T-helper 9 cell (primary cell): ENCODE results near the gene RABGGTA.
"Not testable (repeated sequence)": the region's sequence is repeated elsewhere in the genome, so short reads cannot be mapped to it uniquely, and the experiment has no call there.

Experiments
- DNase-seq: peaks from one replicate; pipeline ENCODE4 v3.0.0-alpha.2; 2020

The RABGGTA gene

GRCh38 chr14:24260026-24260779 is 11.2 kb downstream of the RABGGTA start:
- no peak for DNase-seq

GRCh38 chr14:24259282-24260025 is 11.9 kb downstream of the RABGGTA start:
- no peak for DNase-seq

GRCh38 chr14:24258548-24259265 is 12.7 kb downstream of the RABGGTA start:
- no peak for DNase-seq

- no peak for DNase-seq
Observed at GRCh38 chr14:24258119-24258518, 13.3 kb downstream of the RABGGTA start.

- no peak for DNase-seq
Observed at GRCh38 chr14:24256960-24257359, 14.4 kb downstream of the RABGGTA start.

GRCh38 chr14:24255931-24256711 is 15.3 kb downstream of the RABGGTA start:
- DNase-seq: no peak

GRCh38 chr14:24255438-24255837 is 16.0 kb downstream of the RABGGTA start:
- no peak for DNase-seq

GRCh38 chr14:24254630-24255392 is 16.6 kb downstream of the RABGGTA start:
- DNase-seq: no peak

- DNase-seq: no peak
Observed at GRCh38 chr14:24253936-24254335, 17.5 kb downstream of the RABGGTA start.

- DNase-seq: no peak
Observed at GRCh38 chr14:24252289-24253124, 18.9 kb downstream of the RABGGTA start.

- no peak for DNase-seq
Observed at GRCh38 chr14:24251880-24252288, 19.5 kb downstream of the RABGGTA start.

GRCh38 chr14:24250354-24250753 is 21.0 kb downstream of the RABGGTA start:
- DNase-seq: no peak

- DNase-seq: no peak
Observed at GRCh38 chr14:24249230-24250021, 22.0 kb downstream of the RABGGTA start.

GRCh38 chr14:24247422-24247821 is 24.0 kb downstream of the RABGGTA start:
- DNase-seq: no peak

- DNase-seq: no peak
Observed at GRCh38 chr14:24246765-24247212, 24.6 kb downstream of the RABGGTA start.

GRCh38 chr14:24245350-24245749 is 26.0 kb downstream of the RABGGTA start:
- not testable (repeated sequence) for DNase-seq

- peak; percentile 7 for DNase-seq
Observed at GRCh38 chr14:24243336-24243836, 28.0 kb downstream of the RABGGTA start.

- peak; percentile 89 for DNase-seq
Observed at GRCh38 chr14:24241829-24242443, 29.5 kb downstream of the RABGGTA start.
